HepG2 (cell line): ENCODE results near the gene PTHLH. TPM values are rescaled to one million over a fixed set of nuclear protein-coding genes. Genes with fewer than 3 reads are reported as not detected.

Source experiments
- ATAC-seq: fragments of 200-7000 bp; cut with Tn5 transposase; 3 replicates; pipeline ENCODE4 v1.9.1; 2020; ENCODE audit warnings: mild to moderate bottlenecking, moderate library complexity
- BruUV-seq: library from RNA; stranded (reverse); fragments of 400-500 nt; replicated peaks from 2 replicates; lab custom pipeline; 2021; lab: Mats Ljungman, UMichigan
- CTCF ChIA-PET: fragments of 300-600 bp; formaldehyde crosslinking; extraction: SDS; loops from one replicate; lab custom pipeline; 2021; ENCODE audit warnings: low total read pairs, inconsistent platforms, low intra/inter-chr PET ratio; lab: Yijun Ruan, JAX
- POLR2A ChIA-PET: fragments of 350-600 bp; sonication (Branson Sonifier 250); formaldehyde crosslinking; loops from one replicate; lab custom pipeline; 2020; ENCODE audit warnings: antibody characterized with exemption, inconsistent platforms; lab: Yijun Ruan, JAX
- DNase-seq: peaks from one replicate; pipeline ENCODE4 v3.0.0-alpha.2; 2015; ENCODE audit warnings: low spot score
- FAIRE-seq: peaks from 3 replicates; lab custom pipeline; 2011; peaks lifted over from hg19 to GRCh38; lab: Jason Lieb, UNC
- H2AFZ ChIP-seq: one replicate; pipeline ENCODE4 v1.6.1; 2011; ENCODE audit warnings: low read length, inconsistent platforms
- H3K27ac ChIP-seq: fragments of 300-600 bp; 3 replicates; pipeline ENCODE4 v1.8.0; 2011; ENCODE audit warnings: mixed run types, mild to moderate bottlenecking, mixed read lengths, low read length, inconsistent platforms; ENCODE audit not compliant: insufficient read depth; ENCODE audit errors: extremely low read length
- H3K27me3 ChIP-seq, 2 experiments: fragments of 200-600 bp in 1 of 2; 2 replicates in 1 of 2; 3 replicates in 1 of 2; pipeline versions ENCODE4 v1.6.0 to v1.8.0; 2011; ENCODE audit warnings: low read length in 2 of 2, mild to moderate bottlenecking in 2 of 2, moderate library complexity in 2 of 2, inconsistent platforms in 1 of 2; ENCODE audit not compliant: insufficient read depth in 2 of 2, control insufficient read depth in 1 of 2
- H3K36me3 ChIP-seq, 2 experiments: fragments of 200-600 bp in 1 of 2; replicated peaks in 1 of 2; 2 replicates in 1 of 2; 3 replicates in 1 of 2; pipeline versions ENCODE4 v1.5.1 to v1.8.0; 2011; ENCODE audit warnings: low read length in 2 of 2, inconsistent platforms in 1 of 2; ENCODE audit not compliant: insufficient read depth in 2 of 2, control insufficient read depth in 1 of 2
- H3K4me1 ChIP-seq: 2 replicates; pipeline ENCODE4 v1.5.1; 2012; ENCODE audit warnings: low read length, inconsistent platforms; ENCODE audit not compliant: insufficient read depth
- H3K4me2 ChIP-seq: 2 replicates; pipeline ENCODE4 v1.6.0; 2011; ENCODE audit warnings: low read depth, low read length, inconsistent platforms
- H3K4me3 ChIP-seq, 3 experiments: fragments of 200-600 bp in 1 of 3; sonication (generic), shearing (Covaris generic) in 1 of 3; replicated peaks in 1 of 3; 2 replicates each; pipeline ENCODE4 v1.5.1; 2011 to 2016; ENCODE audit warnings: low read length in 3 of 3, inconsistent platforms in 2 of 3, low read depth in 2 of 3, mild to moderate bottlenecking in 2 of 3, control low read depth in 1 of 3, mixed read lengths in 1 of 3; ENCODE audit not compliant: insufficient read depth in 1 of 3
- H3K79me2 ChIP-seq: one replicate; pipeline ENCODE4 v1.6.1; 2011; ENCODE audit warnings: low read length, inconsistent platforms; ENCODE audit not compliant: insufficient read depth
- H3K9ac ChIP-seq: 2 replicates; pipeline ENCODE4 v1.6.0; 2011; ENCODE audit warnings: mild to moderate bottlenecking, low read depth, low read length, inconsistent platforms; ENCODE audit not compliant: insufficient read depth
- H3K9me3 ChIP-seq: 2 replicates; pipeline ENCODE4 v1.5.1; 2012; ENCODE audit warnings: mild to moderate bottlenecking, low read length
- H4K20me1 ChIP-seq: 2 replicates; pipeline ENCODE4 v1.6.0; 2011; ENCODE audit warnings: inconsistent platforms, mild to moderate bottlenecking, low read length, moderate library complexity; ENCODE audit not compliant: insufficient read depth
- BHLHE40 ChIP-seq: IDR thresholded peaks from 2 replicates; pipeline ENCODE4 v1.6.1; 2011; ENCODE audit warnings: low read length, improper control_type of control experiment
- ISL2 ChIP-seq: sonication (generic); formaldehyde crosslinking; IDR thresholded peaks from 2 replicates; pipeline ENCODE4 v1.5.0; 2020; ENCODE audit warnings: missing genetic modification reagents
- JUNB ChIP-seq: sonication (generic); formaldehyde crosslinking; IDR thresholded peaks from 2 replicates; pipeline ENCODE4 v1.8.0; 2022; ENCODE audit warnings: missing genetic modification reagents, mild to moderate bottlenecking, borderline replicate concordance
- MYC ChIP-seq: sonication (generic); formaldehyde crosslinking; IDR thresholded peaks from 2 replicates; pipeline ENCODE4 v1.9.0; 2021; ENCODE audit warnings: missing genetic modification reagents, borderline replicate concordance
- POGZ ChIP-seq: sonication (generic); formaldehyde crosslinking; IDR thresholded peaks from 2 replicates; pipeline ENCODE4 v1.4.0; 2020; ENCODE audit warnings: mild to moderate bottlenecking, missing genetic modification reagents
- SOX6 ChIP-seq, 2 experiments: fragments of 450-650 bp in 1 of 2; sonication (generic) in 1 of 2; formaldehyde crosslinking in 1 of 2; IDR thresholded peaks; 2 replicates each; pipeline versions ENCODE4 v1.4.0 to v1.6.1; 2017 to 2020; ENCODE audit warnings: antibody characterized with exemption in 1 of 2, mild to moderate bottlenecking in 1 of 2, missing genetic modification reagents in 1 of 2
- STAT6 ChIP-seq: sonication (generic); formaldehyde crosslinking; IDR thresholded peaks from 2 replicates; pipeline ENCODE4 v1.4.0; 2020; ENCODE audit warnings: missing genetic modification reagents, mild to moderate bottlenecking, borderline replicate concordance
- ZBTB33 ChIP-seq: sonication (generic); formaldehyde crosslinking; IDR thresholded peaks from 2 replicates; pipeline ENCODE4 v1.4.0; 2020; ENCODE audit warnings: missing genetic modification reagents
- WGBS: methylation state at CpG from one replicate; pipeline ENCODE4 v1.1.6; 2017; ENCODE audit warnings: low lambda C conversion rate; 5-methylcytosine and 5-hydroxymethylcytosine counted together
- in situ Hi-C: cut with HindIII; loops from 2 replicates; pipeline ENCODE4 v1.10.0; 2017; ENCODE audit warnings: low pct_unique_long_range_greater_than_20kb; ENCODE audit not compliant: extremely low pct_ligation_motif_present
- intact Hi-C: fragments of 100-400 bp; cut with micrococcal nuclease; formaldehyde crosslinking; loops from one replicate; pipeline ENCODE4 v1.10.0; 2022; ENCODE audit not compliant: unreplicated experiment
- polyA plus RNA-seq, 8 experiments: library from polyadenylated mRNA; depleted of rRNA in 3 of 8; stranded (reverse) in 7 of 8; unstranded in 1 of 8; fragments of >200 nt; fragmentation: Illumina TruSeq in 4 of 8; extraction: Trizol in 4 of 8; gene quantifications; 2 replicates each; pipeline versions ENCODE4 v1.2.1 to v1.2.3, GENCODE V29; 2011 to 2016; ENCODE audit warnings: low read depth in 4 of 8, missing spikeins in 1 of 8, mixed read lengths in 1 of 8; ENCODE audit not compliant: insufficient read depth in 1 of 8
- total RNA-seq, 5 experiments: library from RNA; depleted of rRNA; stranded (reverse); fragments of >200 nt; fragmentation: Illumina TruSeq; extraction: Trizol; gene quantifications; 2 replicates each; pipeline ENCODE4 v1.2.3, GENCODE V29; 2016; ENCODE audit warnings: low read depth in 1 of 5
- TF ChIP-seq, protein P1 (sequence below): sonication (generic); formaldehyde crosslinking; IDR thresholded peaks from 2 replicates; pipeline ENCODE4 v1.8.1; 2022; ENCODE audit warnings: low read depth, mild to moderate bottlenecking, missing genetic modification reagents
- TF ChIP-seq, protein P2 (sequence below): IDR thresholded peaks from 2 replicates; pipeline ENCODE4 v1.4.0; 2020; ENCODE audit warnings: mild to moderate bottlenecking, missing genetic modification reagents

The PTHLH gene
- total and polyA plus RNA-seq, 2 of the 13 experiments (the other 11 are each of a cell fraction or from before 2014, with no cell fraction given) = 0.22 TPM; not detected in 1

DNA sequence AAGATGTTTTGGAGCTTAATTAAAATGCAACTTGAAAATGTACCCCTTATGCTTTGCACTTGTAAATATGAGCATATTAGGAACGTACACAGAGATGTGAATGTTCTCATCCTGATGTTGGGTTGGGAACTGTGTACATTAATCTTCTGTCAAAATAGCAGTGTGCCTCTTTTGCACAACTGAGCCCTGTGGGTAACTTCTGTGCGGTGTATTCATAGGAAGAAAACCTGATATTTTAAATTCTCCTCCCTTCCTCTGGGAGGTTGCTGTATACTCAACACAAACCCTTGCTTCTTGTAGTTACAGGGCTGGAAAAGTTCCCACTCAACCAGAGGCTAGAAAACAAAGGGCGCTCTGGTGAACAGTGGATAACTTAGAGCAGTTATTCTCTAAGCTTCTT lies 18.7 kb downstream of the PTHLH start:
- ChIA-PET POLR2A (no interaction called here), CTCF (no interaction called here)
- no TSS peak for BruUV-seq
- H3K27ac ChIP-seq = no peak overlapping the region
- 19% methylated on average over 3 of the region's 3 CpGs for WGBS
- H3K4me3 ChIP-seq = no peak overlapping the region
- H4K20me1 ChIP-seq = no peaks in the 10 kb centered on the region
- no peaks in the 10 kb centered on the region for H3K36me3 ChIP-seq
- no peak for ATAC-seq
- no peak overlapping the region for H3K9ac ChIP-seq
- H3K9me3 ChIP-seq = no peaks in the 10 kb centered on the region
- no peak for FAIRE-seq
- H2AFZ ChIP-seq = no peak overlapping the region
- H3K4me2 ChIP-seq = no peak overlapping the region
- peaks cover 7% of the 10 kb centered on the region for H3K4me1 ChIP-seq
- intact Hi-C loops (no loop called here), in situ Hi-C loops (no loop called here)
- no peaks in the 10 kb centered on the region; a peak in 2 of 5 replicates for H3K27me3 ChIP-seq
- H3K79me2 ChIP-seq = no peaks in the 10 kb centered on the region
- DNase-seq = no peak
- TF ChIP-seq JUNB (no peak), ISL2 (CRISPR knock-in tag) (no peak), MYC (CRISPR knock-in tag) (no peak), ZBTB33 (no peak), STAT6 (CRISPR knock-in tag) (no peak), POGZ (CRISPR knock-in tag) (no peak), BHLHE40 (no peak), SOX6 (IDR thresholded peaks at IDR 0.05) (no peak), SOX6 (CRISPR knock-in tag; IDR thresholded peaks at IDR 0.05) (no peak)
- TF ChIP-seq, protein P1, sequence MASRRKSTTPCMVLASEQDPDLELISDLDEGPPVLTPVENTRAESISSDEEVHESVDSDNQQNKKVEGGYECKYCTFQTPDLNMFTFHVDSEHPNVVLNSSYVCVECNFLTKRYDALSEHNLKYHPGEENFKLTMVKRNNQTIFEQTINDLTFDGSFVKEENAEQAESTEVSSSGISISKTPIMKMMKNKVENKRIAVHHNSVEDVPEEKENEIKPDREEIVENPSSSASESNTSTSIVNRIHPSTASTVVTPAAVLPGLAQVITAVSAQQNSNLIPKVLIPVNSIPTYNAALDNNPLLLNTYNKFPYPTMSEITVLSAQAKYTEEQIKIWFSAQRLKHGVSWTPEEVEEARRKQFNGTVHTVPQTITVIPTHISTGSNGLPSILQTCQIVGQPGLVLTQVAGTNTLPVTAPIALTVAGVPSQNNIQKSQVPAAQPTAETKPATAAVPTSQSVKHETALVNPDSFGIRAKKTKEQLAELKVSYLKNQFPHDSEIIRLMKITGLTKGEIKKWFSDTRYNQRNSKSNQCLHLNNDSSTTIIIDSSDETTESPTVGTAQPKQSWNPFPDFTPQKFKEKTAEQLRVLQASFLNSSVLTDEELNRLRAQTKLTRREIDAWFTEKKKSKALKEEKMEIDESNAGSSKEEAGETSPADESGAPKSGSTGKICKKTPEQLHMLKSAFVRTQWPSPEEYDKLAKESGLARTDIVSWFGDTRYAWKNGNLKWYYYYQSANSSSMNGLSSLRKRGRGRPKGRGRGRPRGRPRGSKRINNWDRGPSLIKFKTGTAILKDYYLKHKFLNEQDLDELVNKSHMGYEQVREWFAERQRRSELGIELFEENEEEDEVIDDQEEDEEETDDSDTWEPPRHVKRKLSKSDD = no peak
- TF ChIP-seq, protein P2, sequence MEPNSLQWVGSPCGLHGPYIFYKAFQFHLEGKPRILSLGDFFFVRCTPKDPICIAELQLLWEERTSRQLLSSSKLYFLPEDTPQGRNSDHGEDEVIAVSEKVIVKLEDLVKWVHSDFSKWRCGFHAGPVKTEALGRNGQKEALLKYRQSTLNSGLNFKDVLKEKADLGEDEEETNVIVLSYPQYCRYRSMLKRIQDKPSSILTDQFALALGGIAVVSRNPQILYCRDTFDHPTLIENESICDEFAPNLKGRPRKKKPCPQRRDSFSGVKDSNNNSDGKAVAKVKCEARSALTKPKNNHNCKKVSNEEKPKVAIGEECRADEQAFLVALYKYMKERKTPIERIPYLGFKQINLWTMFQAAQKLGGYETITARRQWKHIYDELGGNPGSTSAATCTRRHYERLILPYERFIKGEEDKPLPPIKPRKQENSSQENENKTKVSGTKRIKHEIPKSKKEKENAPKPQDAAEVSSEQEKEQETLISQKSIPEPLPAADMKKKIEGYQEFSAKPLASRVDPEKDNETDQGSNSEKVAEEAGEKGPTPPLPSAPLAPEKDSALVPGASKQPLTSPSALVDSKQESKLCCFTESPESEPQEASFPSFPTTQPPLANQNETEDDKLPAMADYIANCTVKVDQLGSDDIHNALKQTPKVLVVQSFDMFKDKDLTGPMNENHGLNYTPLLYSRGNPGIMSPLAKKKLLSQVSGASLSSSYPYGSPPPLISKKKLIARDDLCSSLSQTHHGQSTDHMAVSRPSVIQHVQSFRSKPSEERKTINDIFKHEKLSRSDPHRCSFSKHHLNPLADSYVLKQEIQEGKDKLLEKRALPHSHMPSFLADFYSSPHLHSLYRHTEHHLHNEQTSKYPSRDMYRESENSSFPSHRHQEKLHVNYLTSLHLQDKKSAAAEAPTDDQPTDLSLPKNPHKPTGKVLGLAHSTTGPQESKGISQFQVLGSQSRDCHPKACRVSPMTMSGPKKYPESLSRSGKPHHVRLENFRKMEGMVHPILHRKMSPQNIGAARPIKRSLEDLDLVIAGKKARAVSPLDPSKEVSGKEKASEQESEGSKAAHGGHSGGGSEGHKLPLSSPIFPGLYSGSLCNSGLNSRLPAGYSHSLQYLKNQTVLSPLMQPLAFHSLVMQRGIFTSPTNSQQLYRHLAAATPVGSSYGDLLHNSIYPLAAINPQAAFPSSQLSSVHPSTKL = no peak
